HEK293T (cell line): ENCODE results near the gene STXBP1.

ENCODE experiments used
- CTCF ChIA-PET: fragments of 350-600 bp; formaldehyde crosslinking; extraction: SDS; loops from one replicate; lab custom pipeline; 2021; ENCODE audit warnings: antibody characterized with exemption, inconsistent platforms; lab: Yijun Ruan, JAX
- POLR2A ChIA-PET: fragments of 350-600 bp; formaldehyde crosslinking; extraction: SDS; loops from one replicate; lab custom pipeline; 2020; ENCODE audit warnings: antibody characterized with exemption, inconsistent platforms; lab: Yijun Ruan, JAX
- DNase-seq: peaks from one replicate; pipeline ENCODE4 v3.0.0; 2012; ENCODE audit warnings: mixed read lengths; ENCODE audit errors: extremely low spot score
- ARNT ChIP-seq: fragments of 450-650 bp; IDR thresholded peaks from 2 replicates; pipeline ENCODE4 v1.6.1; 2017; ENCODE audit warnings: mild to moderate bottlenecking
- BHLHE40 ChIP-seq: fragments of 450-650 bp; IDR thresholded peaks from 2 replicates; pipeline ENCODE4 v1.6.1; 2016; ENCODE audit warnings: mild to moderate bottlenecking, moderate library complexity, borderline replicate concordance
- CTBP1 ChIP-seq: fragments of 450-650 bp; IDR thresholded peaks from 2 replicates; pipeline ENCODE4 v1.6.1; 2016; ENCODE audit warnings: borderline replicate concordance
- ELF4 ChIP-seq: fragments of 450-650 bp; IDR thresholded peaks from 2 replicates; pipeline ENCODE4 v1.6.1; 2017; ENCODE audit warnings: antibody characterized with exemption
- FOXA1 ChIP-seq: fragments of 450-650 bp; IDR thresholded peaks from 2 replicates; pipeline ENCODE4 v1.6.1; 2016; ENCODE audit warnings: mild to moderate bottlenecking
- FOXK2 ChIP-seq: fragments of 450-650 bp; IDR thresholded peaks from 2 replicates; pipeline ENCODE4 v1.6.1; 2016; ENCODE audit warnings: mild to moderate bottlenecking
- FOXM1 ChIP-seq: fragments of 450-650 bp; IDR thresholded peaks from 2 replicates; pipeline ENCODE4 v1.6.1; 2017; ENCODE audit warnings: mild to moderate bottlenecking, borderline replicate concordance
- HDGF ChIP-seq: fragments of 450-650 bp; IDR thresholded peaks from 2 replicates; pipeline ENCODE4 v1.6.1; 2017; ENCODE audit warnings: antibody characterized with exemption, borderline replicate concordance
- L3MBTL2 ChIP-seq: fragments of 450-650 bp; conservative IDR thresholded peaks from 2 replicates; pipeline ENCODE4 v1.6.1; 2016; ENCODE audit warnings: mild to moderate bottlenecking
- LEF1 ChIP-seq: fragments of 450-650 bp; IDR thresholded peaks from 2 replicates; pipeline ENCODE4 v1.6.1; 2017; ENCODE audit warnings: mild to moderate bottlenecking, borderline replicate concordance
- NFRKB ChIP-seq: fragments of 450-650 bp; IDR thresholded peaks from 2 replicates; pipeline ENCODE4 v1.6.1; 2016; ENCODE audit warnings: mild to moderate bottlenecking, moderate library complexity
- SP1 ChIP-seq: fragments of 450-650 bp; IDR thresholded peaks from 2 replicates; pipeline ENCODE4 v1.6.1; 2017
- SUZ12 ChIP-seq: fragments of 450-650 bp; IDR thresholded peaks from 2 replicates; pipeline ENCODE4 v1.6.1; 2016; ENCODE audit warnings: mild to moderate bottlenecking
- TARDBP ChIP-seq: fragments of 450-650 bp; IDR thresholded peaks from 2 replicates; pipeline ENCODE4 v1.6.1; 2016
- ZNF384 ChIP-seq: fragments of 450-650 bp; IDR thresholded peaks from 2 replicates; pipeline ENCODE4 v1.6.1; 2016
- TF ChIP-seq, protein P1 (sequence below): fragments of 450-650 bp; IDR thresholded peaks from 2 replicates; pipeline ENCODE4 v1.6.1; 2016

STXBP1 gene

DNA sequence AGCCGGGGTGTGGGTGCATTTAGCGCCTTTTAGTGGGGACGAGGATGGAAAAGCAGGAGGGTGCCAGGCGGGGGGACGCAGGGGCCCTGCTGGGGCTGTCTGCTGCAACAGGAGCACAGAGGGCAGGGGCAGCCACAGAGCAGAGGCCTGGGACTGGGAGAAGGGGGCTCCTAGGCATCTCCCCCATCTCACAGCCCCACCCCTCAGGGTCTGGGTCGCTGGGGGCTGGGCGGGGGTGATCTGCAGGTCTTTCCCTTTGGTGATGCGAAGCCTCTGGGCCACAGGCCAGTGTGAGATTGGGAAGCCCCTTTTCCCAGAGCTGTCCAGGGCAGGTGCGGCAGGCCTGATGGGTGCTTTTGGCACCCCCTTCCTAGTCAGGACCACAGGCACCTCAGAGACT lies 118.2 kb downstream of the STXBP1 start:
- DNase-seq: no peak
- TF ChIP-seq ARNT: no peak
- TF ChIP-seq ELF4: no peak
- TF ChIP-seq TARDBP: no peak
- TF ChIP-seq CTBP1: no peak
- no peak for TF ChIP-seq BHLHE40
- no peak for TF ChIP-seq LEF1
- TF ChIP-seq, protein P1, sequence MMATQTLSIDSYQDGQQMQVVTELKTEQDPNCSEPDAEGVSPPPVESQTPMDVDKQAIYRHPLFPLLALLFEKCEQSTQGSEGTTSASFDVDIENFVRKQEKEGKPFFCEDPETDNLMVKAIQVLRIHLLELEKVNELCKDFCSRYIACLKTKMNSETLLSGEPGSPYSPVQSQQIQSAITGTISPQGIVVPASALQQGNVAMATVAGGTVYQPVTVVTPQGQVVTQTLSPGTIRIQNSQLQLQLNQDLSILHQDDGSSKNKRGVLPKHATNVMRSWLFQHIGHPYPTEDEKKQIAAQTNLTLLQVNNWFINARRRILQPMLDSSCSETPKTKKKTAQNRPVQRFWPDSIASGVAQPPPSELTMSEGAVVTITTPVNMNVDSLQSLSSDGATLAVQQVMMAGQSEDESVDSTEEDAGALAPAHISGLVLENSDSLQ: no peak
- TF ChIP-seq HDGF: no peak
- TF ChIP-seq FOXK2: no peak
- no peak for TF ChIP-seq NFRKB
- TF ChIP-seq FOXA1: no peak
- no peak for TF ChIP-seq SUZ12
- ChIA-PET CTCF (interaction anchor here (1.0 kb wide), 1 partner anchor 140 kb away, joined by 3 read pairs; no protein-coding TSS in a partner anchor), POLR2A (no interaction called here)

DNA sequence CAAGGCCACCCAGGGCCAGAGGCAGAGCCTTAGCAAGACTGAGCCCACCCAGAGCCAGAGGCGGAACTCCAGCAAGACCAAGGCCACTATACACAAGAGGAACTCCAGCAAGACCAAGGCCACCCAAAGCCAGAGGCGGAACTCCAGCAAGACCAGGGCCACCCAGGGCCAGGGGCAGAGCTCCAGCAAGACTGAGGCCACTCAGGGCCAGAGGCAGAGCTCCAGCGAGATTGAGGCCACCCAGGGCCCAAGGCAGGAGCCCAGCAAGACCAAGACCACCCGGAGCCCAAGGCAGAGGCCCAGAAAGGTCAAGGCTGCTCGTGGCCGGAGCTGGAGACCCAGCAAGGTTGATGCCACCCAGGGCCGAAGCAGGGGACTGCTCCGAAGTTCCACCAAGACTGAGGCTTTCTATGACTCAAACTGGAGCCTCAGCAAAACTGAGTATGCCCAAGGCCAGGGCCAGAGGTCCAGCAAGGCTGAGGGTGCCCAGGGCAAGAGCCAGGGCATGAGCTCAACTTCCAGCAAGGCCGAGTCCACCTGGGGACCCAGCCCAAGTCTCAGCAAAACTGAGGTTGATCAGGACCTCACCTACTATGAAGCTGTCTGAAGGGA lies 118.8 kb downstream of the STXBP1 start:
- TF ChIP-seq SP1 (no peak), SUZ12 (no peak), ELF4 (no peak), FOXK2 (no peak), FOXA1 (no peak), HDGF (no peak), TARDBP (no peak), FOXM1 (no peak), ARNT (no peak), ZNF384 (no peak), CTBP1 (no peak), LEF1 (no peak), L3MBTL2 (no peak), NFRKB (no peak)
- POLR2A ChIA-PET: interaction anchor here (0.7 kb wide), 1 partner anchor 71 kb away, joined by 3 read pairs; no protein-coding TSS in a partner anchor
- CTCF ChIA-PET: interaction anchor here (0.5 to 1.0 kb wide), 3 partner anchors 9 to 141 kb away, joined by 3 to 5 read pairs (median 4); no protein-coding TSS in a partner anchor
- DNase-seq: no peak

DNA sequence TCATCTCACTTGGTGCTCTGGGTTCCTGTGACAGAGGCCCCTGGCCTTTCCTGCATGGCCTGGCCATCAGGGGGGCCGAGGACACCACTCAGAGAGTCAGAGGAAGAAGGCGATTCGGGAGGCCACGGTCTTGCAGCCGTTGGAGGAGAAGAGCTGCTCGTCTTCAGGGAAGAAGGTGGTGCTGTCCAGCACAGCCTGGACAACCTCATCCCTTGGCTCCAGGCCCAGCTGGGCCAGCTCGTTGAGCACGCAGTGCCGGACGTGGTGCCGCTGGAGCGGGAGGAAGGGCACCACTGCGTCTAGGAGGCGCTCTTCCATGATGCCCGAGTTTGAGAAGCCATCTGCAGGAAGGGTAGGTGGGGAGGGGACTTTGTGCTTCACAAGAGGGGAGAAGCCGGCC lies 119.9 kb downstream of the STXBP1 start:
- ChIA-PET POLR2A (no interaction called here), CTCF (no interaction called here)
- no peak for TF ChIP-seq FOXM1
- no peak for TF ChIP-seq SP1
- no peak for TF ChIP-seq TARDBP
- no peak for TF ChIP-seq HDGF
- no peak for TF ChIP-seq ELF4
- TF ChIP-seq BHLHE40: no peak
- TF ChIP-seq ZNF384: no peak
- TF ChIP-seq ARNT: no peak
- TF ChIP-seq SUZ12: no peak
- TF ChIP-seq, protein P1: no peak
- TF ChIP-seq LEF1: no peak
- TF ChIP-seq L3MBTL2: no peak
- TF ChIP-seq FOXK2: no peak
- no peak for TF ChIP-seq FOXA1
- TF ChIP-seq NFRKB: no peak
- no peak for TF ChIP-seq CTBP1
- DNase-seq: no peak

DNA sequence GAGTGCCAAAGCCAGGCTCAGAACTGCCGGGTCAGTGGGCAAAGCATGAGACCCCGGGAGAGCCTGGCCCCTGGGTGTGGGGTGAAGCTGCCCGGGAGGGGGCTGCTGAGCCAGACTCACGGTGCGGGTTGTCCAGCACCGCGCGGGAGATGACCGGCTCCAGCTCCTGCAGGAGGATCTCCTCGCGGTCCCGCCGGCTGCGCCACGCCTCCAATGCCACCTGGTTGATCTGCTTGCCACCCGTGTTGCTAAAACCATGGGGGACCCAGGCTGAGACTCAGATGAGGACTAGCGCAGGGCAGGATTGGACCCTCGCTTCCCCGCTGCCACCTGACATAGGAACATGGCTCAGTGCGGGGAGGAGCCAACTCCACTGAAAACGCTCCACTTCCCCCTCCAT lies 120.4 kb downstream of the STXBP1 start:
- DNase-seq: no peak
- ChIA-PET POLR2A (no interaction called here), CTCF (interaction anchor here (0.6 kb wide), 1 partner anchor 193 kb away, joined by 3 read pairs; no protein-coding TSS in a partner anchor)
- TF ChIP-seq LEF1 (no peak), CTBP1 (no peak), ZNF384 (no peak), NFRKB (no peak), SP1 (no peak), TARDBP (no peak), ELF4 (no peak), BHLHE40 (no peak), FOXM1 (no peak), FOXA1 (no peak), HDGF (no peak), FOXK2 (no peak), SUZ12 (no peak), ARNT (no peak), L3MBTL2 (no peak)
- TF ChIP-seq, protein P1: no peak

DNA sequence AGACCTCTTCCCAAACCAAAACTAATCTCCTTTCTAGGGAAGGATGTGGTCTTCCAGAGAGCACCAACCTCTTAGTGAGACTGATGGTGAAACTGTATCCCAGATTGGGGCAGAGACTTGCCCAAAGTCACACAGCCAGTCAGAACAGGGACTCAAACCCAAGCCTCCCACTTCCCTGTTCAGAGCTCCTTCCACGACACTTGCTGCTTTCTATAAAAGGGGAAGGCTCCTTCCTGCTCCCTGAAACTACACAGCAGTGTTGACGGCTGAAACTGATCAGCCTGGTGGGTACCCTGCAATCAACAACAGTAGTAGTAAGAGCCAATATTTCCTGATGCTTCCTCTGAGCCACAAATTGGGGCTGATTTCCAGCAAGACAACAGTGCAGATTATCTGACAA lies 121.5 kb downstream of the STXBP1 start:
- no peak for TF ChIP-seq TARDBP
- TF ChIP-seq FOXK2: no peak
- TF ChIP-seq BHLHE40: no peak
- TF ChIP-seq LEF1: no peak
- TF ChIP-seq ELF4: no peak
- no peak for TF ChIP-seq ZNF384
- ChIA-PET CTCF (interaction anchor here (2.7 kb wide), 1 partner anchor 144 kb away, joined by 14 read pairs; no protein-coding TSS in a partner anchor), POLR2A (no interaction called here)
- DNase-seq: no peak
